SK-N-MC (cell line): ENCODE results near the gene CDC34.

Source experiments
- EZH2 ChIP-seq: fragments of 200-600 bp; sonication (generic); IDR thresholded peaks from one replicate; pipeline ENCODE4 v1.6.1; 2017; ENCODE audit warnings: antibody characterized with exemption
- FOXP2 ChIP-seq: optimal IDR thresholded peaks from 2 replicates; pipeline ENCODE3; 2011; ENCODE audit warnings: mild to moderate bottlenecking, moderate library complexity; ENCODE audit not compliant: insufficient read depth; ENCODE audit errors: extremely low read length, control extremely low read depth
- POLR2AphosphoS5 ChIP-seq: IDR thresholded peaks from 2 replicates; pipeline ENCODE4 v1.6.1; 2012; ENCODE audit warnings: mild to moderate bottlenecking, low read depth, low read length, borderline replicate concordance

- TF ChIP-seq POLR2AphosphoS5 (peak; percentile 50), EZH2 (no peak), FOXP2 (no peak)
Observed at GRCh38 chr19:507286-508203, 24.0 kb upstream of the CDC34 start, which contains the start of gene TPGS1.
